ENCODE measurements around the gene DDR2.

DNA sequence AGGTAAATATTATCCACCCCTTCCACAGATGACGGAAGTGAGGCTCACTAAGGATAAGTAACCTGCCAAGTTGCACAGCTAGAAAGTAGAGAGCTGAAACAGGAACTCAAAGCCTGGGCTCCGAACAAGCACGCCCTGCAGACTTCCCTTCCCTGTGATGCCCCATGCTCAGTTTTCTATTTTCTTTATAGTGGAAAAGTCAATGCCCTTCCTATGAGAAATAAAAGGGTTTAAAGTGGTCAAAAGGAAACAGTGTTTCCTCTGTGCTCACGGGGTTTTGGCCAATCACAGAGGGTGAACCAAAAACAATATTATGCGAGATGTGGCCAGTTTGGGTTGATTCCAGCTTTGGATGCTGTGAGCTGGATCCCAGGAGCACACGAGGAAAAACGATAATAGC lies 44.5 kb downstream of the DDR2 start:
- no peak for TF ChIP-seq POLR2A (IDR thresholded peaks at IDR 0.05; ENCODE audit: low read length)
- no peak for TF ChIP-seq GATA1 (IDR thresholded peaks at IDR 0.05; ENCODE audit: low read depth, low read length)

Measured in erythroblast (primary cell).